ENCODE results near the gene NPTXR. TPM values are rescaled to one million over a fixed set of nuclear protein-coding genes. Genes with fewer than 3 reads are reported as not detected.

Gene NPTXR
- total RNA-seq, 1 experiment from 2014 or later, result 12.8 TPM

DNA sequence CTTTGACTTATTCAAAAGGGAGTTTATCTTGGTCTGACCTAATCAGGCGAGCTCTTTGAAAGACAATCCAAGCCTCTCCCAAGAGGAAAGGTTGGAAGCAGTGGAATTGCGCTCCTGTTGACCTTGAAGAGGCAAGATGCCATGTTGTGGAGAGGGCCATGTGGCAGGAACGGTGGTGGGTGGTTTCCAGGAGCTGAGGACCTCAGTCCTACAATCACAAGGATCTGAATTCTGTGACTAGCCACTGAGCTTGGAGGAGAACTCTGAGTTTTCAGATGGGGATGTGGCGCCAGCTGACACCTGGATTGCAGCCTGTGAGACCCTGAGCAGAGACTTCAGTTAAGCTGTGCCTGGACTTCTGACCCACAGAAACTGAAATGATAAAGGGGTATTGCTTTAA lies 34.2 kb upstream of the NPTXR start:
- H3K79me2 ChIP-seq (ENCODE audit: insufficient read depth, low read length), result no peaks in the 10 kb centered on the region
- DNase-seq (ENCODE audit: low read depth, low spot score) (no peak), ATAC-seq (no peak)
- ChIA-PET POLR2A (no interaction called here), CTCF (interaction anchor here (1.4 kb wide), 1 partner anchor 8 kb away, joined by 4 read pairs; no protein-coding TSS in a partner anchor), RAD21 (ENCODE audit: low non-redundant PET in 1 of 2, low total read pairs in 2 of 2, uncharacterized antibody in 2 of 2, unreplicated experiment in 2 of 2) (no interaction called here)
- H3K4me3 ChIP-seq (replicated peaks in 1 of 2; ENCODE audit: low read depth in 1 of 2, low read length in 2 of 2), result no peak overlapping the region
- no peak overlapping the region for H2AFZ ChIP-seq (ENCODE audit: low read depth, low read length, poor library complexity, severe bottlenecking)
- H3K27me3 ChIP-seq (ENCODE audit: insufficient read depth, low read length), result no peaks in the 10 kb centered on the region
- TF ChIP-seq CEBPB (IDR thresholded peaks at IDR 0.05; ENCODE audit: low read depth) (no peak), POLR2A (IDR thresholded peaks at IDR 0.05; ENCODE audit: borderline replicate concordance, extremely low read depth, insufficient read depth, insufficient read length) (no peak), SRF (IDR thresholded peaks at IDR 0.05; ENCODE audit: low read depth) (no peak), SP1 (IDR thresholded peaks at IDR 0.05; ENCODE audit: low read depth) (no peak), POLR2AphosphoS5 (IDR thresholded peaks at IDR 0.05; ENCODE audit: low read depth, low read length) (no peak), SIN3A (IDR thresholded peaks at IDR 0.05; ENCODE audit: low read depth) (no peak), RAD21 (IDR thresholded peaks at IDR 0.05; ENCODE audit: low read depth) (no peak), EGR1 (IDR thresholded peaks at IDR 0.05; ENCODE audit: low read depth) (no peak), TCF7L2 (IDR thresholded peaks at IDR 0.05; ENCODE audit: borderline replicate concordance, extremely low read depth, insufficient read depth, insufficient read length) (no peak), CBX3 (IDR thresholded peaks at IDR 0.05; ENCODE audit: low read depth) (no peak), JUND (IDR thresholded peaks at IDR 0.05) (no peak), YY1 (IDR thresholded peaks at IDR 0.05; ENCODE audit: extremely low read depth, insufficient replicate concordance, low read depth, low read length) (no peak), ZFX (IDR thresholded peaks at IDR 0.05) (no peak), ZNF274 (IDR thresholded peaks at IDR 0.05; ENCODE audit: low read depth, low read length) (no peak), FOSL1 (IDR thresholded peaks at IDR 0.05; ENCODE audit: low read depth) (no peak)
- TF ChIP-seq, protein P1, sequence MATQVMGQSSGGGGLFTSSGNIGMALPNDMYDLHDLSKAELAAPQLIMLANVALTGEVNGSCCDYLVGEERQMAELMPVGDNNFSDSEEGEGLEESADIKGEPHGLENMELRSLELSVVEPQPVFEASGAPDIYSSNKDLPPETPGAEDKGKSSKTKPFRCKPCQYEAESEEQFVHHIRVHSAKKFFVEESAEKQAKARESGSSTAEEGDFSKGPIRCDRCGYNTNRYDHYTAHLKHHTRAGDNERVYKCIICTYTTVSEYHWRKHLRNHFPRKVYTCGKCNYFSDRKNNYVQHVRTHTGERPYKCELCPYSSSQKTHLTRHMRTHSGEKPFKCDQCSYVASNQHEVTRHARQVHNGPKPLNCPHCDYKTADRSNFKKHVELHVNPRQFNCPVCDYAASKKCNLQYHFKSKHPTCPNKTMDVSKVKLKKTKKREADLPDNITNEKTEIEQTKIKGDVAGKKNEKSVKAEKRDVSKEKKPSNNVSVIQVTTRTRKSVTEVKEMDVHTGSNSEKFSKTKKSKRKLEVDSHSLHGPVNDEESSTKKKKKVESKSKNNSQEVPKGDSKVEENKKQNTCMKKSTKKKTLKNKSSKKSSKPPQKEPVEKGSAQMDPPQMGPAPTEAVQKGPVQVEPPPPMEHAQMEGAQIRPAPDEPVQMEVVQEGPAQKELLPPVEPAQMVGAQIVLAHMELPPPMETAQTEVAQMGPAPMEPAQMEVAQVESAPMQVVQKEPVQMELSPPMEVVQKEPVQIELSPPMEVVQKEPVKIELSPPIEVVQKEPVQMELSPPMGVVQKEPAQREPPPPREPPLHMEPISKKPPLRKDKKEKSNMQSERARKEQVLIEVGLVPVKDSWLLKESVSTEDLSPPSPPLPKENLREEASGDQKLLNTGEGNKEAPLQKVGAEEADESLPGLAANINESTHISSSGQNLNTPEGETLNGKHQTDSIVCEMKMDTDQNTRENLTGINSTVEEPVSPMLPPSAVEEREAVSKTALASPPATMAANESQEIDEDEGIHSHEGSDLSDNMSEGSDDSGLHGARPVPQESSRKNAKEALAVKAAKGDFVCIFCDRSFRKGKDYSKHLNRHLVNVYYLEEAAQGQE (IDR thresholded peaks at IDR 0.05; ENCODE audit: low read depth), result no peak
- TF ChIP-seq, protein P2, sequence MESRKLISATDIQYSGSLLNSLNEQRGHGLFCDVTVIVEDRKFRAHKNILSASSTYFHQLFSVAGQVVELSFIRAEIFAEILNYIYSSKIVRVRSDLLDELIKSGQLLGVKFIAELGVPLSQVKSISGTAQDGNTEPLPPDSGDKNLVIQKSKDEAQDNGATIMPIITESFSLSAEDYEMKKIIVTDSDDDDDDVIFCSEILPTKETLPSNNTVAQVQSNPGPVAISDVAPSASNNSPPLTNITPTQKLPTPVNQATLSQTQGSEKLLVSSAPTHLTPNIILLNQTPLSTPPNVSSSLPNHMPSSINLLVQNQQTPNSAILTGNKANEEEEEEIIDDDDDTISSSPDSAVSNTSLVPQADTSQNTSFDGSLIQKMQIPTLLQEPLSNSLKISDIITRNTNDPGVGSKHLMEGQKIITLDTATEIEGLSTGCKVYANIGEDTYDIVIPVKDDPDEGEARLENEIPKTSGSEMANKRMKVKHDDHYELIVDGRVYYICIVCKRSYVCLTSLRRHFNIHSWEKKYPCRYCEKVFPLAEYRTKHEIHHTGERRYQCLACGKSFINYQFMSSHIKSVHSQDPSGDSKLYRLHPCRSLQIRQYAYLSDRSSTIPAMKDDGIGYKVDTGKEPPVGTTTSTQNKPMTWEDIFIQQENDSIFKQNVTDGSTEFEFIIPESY (IDR thresholded peaks at IDR 0.05; ENCODE audit: extremely low read depth, insufficient replicate concordance, low read length), result no peak
- TF ChIP-seq, protein P3, sequence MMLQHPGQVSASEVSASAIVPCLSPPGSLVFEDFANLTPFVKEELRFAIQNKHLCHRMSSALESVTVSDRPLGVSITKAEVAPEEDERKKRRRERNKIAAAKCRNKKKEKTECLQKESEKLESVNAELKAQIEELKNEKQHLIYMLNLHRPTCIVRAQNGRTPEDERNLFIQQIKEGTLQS (IDR thresholded peaks at IDR 0.05), result no peak
- TF ChIP-seq, protein P4, sequence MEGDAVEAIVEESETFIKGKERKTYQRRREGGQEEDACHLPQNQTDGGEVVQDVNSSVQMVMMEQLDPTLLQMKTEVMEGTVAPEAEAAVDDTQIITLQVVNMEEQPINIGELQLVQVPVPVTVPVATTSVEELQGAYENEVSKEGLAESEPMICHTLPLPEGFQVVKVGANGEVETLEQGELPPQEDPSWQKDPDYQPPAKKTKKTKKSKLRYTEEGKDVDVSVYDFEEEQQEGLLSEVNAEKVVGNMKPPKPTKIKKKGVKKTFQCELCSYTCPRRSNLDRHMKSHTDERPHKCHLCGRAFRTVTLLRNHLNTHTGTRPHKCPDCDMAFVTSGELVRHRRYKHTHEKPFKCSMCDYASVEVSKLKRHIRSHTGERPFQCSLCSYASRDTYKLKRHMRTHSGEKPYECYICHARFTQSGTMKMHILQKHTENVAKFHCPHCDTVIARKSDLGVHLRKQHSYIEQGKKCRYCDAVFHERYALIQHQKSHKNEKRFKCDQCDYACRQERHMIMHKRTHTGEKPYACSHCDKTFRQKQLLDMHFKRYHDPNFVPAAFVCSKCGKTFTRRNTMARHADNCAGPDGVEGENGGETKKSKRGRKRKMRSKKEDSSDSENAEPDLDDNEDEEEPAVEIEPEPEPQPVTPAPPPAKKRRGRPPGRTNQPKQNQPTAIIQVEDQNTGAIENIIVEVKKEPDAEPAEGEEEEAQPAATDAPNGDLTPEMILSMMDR (IDR thresholded peaks at IDR 0.05 in 2 of 3, conservative IDR thresholded peaks at IDR 0.05 in 1 of 3; ENCODE audit: borderline replicate concordance in 1 of 3, insufficient read depth in 1 of 3, low read depth in 2 of 3, low read length in 2 of 3), result no peak
- H3K27ac ChIP-seq (ENCODE audit: low read depth, low read length), result no peak overlapping the region
- no peaks in the 10 kb centered on the region for H4K20me1 ChIP-seq (ENCODE audit: insufficient read depth)
- no peak overlapping the region for H3K4me2 ChIP-seq (ENCODE audit: low read length)
- H3K9me3 ChIP-seq (ENCODE audit: control insufficient read depth in 1 of 2, insufficient read depth in 1 of 2, low read depth in 1 of 2, low read length in 2 of 2), result no peaks in the 10 kb centered on the region
- no peaks in the 10 kb centered on the region for H3K9me2 ChIP-seq (ENCODE audit: insufficient read depth)
- H3K9ac ChIP-seq (ENCODE audit: low read length), result no peak overlapping the region
- H3K36me3 ChIP-seq (ENCODE audit: control insufficient read depth in 1 of 2, insufficient read depth in 2 of 2, low read length in 2 of 2), result no peaks in the 10 kb centered on the region
- H3K4me1 ChIP-seq (ENCODE audit: control insufficient read depth in 1 of 2, insufficient read depth in 2 of 2, low read length in 2 of 2), result peaks cover 2 to 13% of the 10 kb centered on the region in 2 experiments; a peak in 3 of 4 replicates
- BruUV-seq (replicated peaks), result no TSS peak
- intact Hi-C loops (cut with micrococcal nuclease), result no loop called here

All from HCT116 (cell line).